ENCODE data around the gene CTDSPL2.

GRCh38 chr15:44438402-44438801 lies 11.0 kb downstream of the CTDSPL2 start:
- no peak for TF ChIP-seq REST (IDR thresholded peaks at IDR 0.05; ENCODE audit: borderline replicate concordance)
- no peak for TF ChIP-seq CTCF (IDR thresholded peaks at IDR 0.05; ENCODE audit: poor library complexity, severe bottlenecking)
- no peak for TF ChIP-seq POLR2AphosphoS5 (IDR thresholded peaks at IDR 0.05)

Measured in neural cell (in vitro differentiated cells).